ENCODE measurements around the gene MRAP2.
"Not testable (repeated sequence)": the region's sequence is repeated elsewhere in the genome, so short reads cannot be mapped to it uniquely, and the experiment has no call there.

- not testable (repeated sequence) for TF ChIP-seq CTCF, POLR2A (IDR thresholded peaks at IDR 0.05)
Observed at GRCh38 chr6:84111351-84111750, 77.8 kb downstream of the MRAP2 start.
